H1 (cell line): ENCODE results near the gene APOBEC3F. TPM values are rescaled to one million over a fixed set of nuclear protein-coding genes. Genes with fewer than 3 reads are reported as not detected.
"Not testable (repeated sequence)": the region's sequence is repeated elsewhere in the genome, so short reads cannot be mapped to it uniquely, and the experiment has no call there.

Experiments
- CTCF ChIA-PET: fragments of 300-600 bp; sonication (Branson Sonifier 250); formaldehyde crosslinking; loops from one replicate; lab custom pipeline; 2021; ENCODE audit not compliant: partially characterized antibody; lab: Charles Lee
- POLR2A ChIA-PET: fragments of 300-600 bp; sonication (Branson Sonifier 250); formaldehyde crosslinking; loops from one replicate; lab custom pipeline; 2021; ENCODE audit warnings: inconsistent platforms; ENCODE audit not compliant: partially characterized antibody; lab: Charles Lee
- DNase-seq, 2 experiments: peaks; one replicate each; pipeline versions ENCODE4 v3.0.0 to v3.0.0-alpha.2; 2010 to 2022; ENCODE audit warnings: low spot score in 2 of 2, low read depth in 1 of 2, mixed read lengths in 1 of 2
- FAIRE-seq: peaks from 2 replicates; lab custom pipeline; 2011; peaks lifted over from hg19 to GRCh38; lab: Jason Lieb, UNC
- H2AFZ ChIP-seq: 2 replicates; pipeline ENCODE4 v1.8.1; 2012; ENCODE audit warnings: low read length, inconsistent platforms
- H2AK5ac ChIP-seq: 2 replicates; pipeline ENCODE4 v1.6.1; 2013; ENCODE audit warnings: low read depth, low read length
- H2BK120ac ChIP-seq: replicated peaks from 2 replicates; pipeline ENCODE3; 2013; ENCODE audit warnings: low read depth, low read length, inconsistent platforms
- H2BK12ac ChIP-seq: 2 replicates; pipeline ENCODE4 v1.6.1; 2013; ENCODE audit warnings: low read depth, low read length
- H2BK15ac ChIP-seq: 2 replicates; pipeline ENCODE4 v1.6.1; 2013; ENCODE audit warnings: low read length
- H2BK20ac ChIP-seq: 2 replicates; pipeline ENCODE4 v1.6.1; 2013; ENCODE audit warnings: low read length
- H2BK5ac ChIP-seq: 2 replicates; pipeline ENCODE4 v1.6.1; 2013; ENCODE audit warnings: low read depth, low read length
- H3K14ac ChIP-seq: 2 replicates; pipeline ENCODE4 v1.6.1; 2013; ENCODE audit warnings: inconsistent platforms; ENCODE audit not compliant: insufficient read length
- H3K18ac ChIP-seq: 2 replicates; pipeline ENCODE4 v1.6.1; 2013; ENCODE audit warnings: low read length; ENCODE audit errors: extremely low read depth
- H3K23ac ChIP-seq: 2 replicates; pipeline ENCODE4 v1.6.1; 2013; ENCODE audit warnings: inconsistent platforms; ENCODE audit not compliant: insufficient read length
- H3K23me2 ChIP-seq: 2 replicates; pipeline ENCODE4 v1.6.1; 2013; ENCODE audit warnings: low read depth, low read length
- H3K27ac ChIP-seq: 2 replicates; pipeline ENCODE4 v1.6.1; 2011; ENCODE audit warnings: low read depth, low read length, inconsistent platforms
- H3K27me3 ChIP-seq, 4 experiments: replicated peaks in 1 of 4; 1 replicate in 1 of 4; 2 replicates in 3 of 4; pipeline versions ENCODE4 v1.6.1 to v1.8.1; 2011 to 2013; ENCODE audit warnings: low read length in 3 of 4, mild to moderate bottlenecking in 3 of 4, inconsistent platforms in 2 of 4, mixed read lengths in 2 of 4, moderate library complexity in 1 of 4; ENCODE audit not compliant: control insufficient read depth in 3 of 4, insufficient read depth in 3 of 4; ENCODE audit errors: extremely low read depth in 1 of 4
- H3K36me3 ChIP-seq, 4 experiments: 2 replicates each; pipeline versions ENCODE4 v1.6.1 to v1.8.1; 2011 to 2013; ENCODE audit warnings: mild to moderate bottlenecking in 4 of 4, low read length in 3 of 4, moderate library complexity in 2 of 4, control low read depth in 1 of 4, inconsistent platforms in 1 of 4; ENCODE audit not compliant: insufficient read depth in 4 of 4, control insufficient read depth in 2 of 4
- H3K4ac ChIP-seq: replicated peaks from 2 replicates; pipeline ENCODE3; 2013; ENCODE audit warnings: low read length, low read depth, mixed read lengths, inconsistent platforms; ENCODE audit not compliant: insufficient read length
- H3K4me1 ChIP-seq, 4 experiments: replicated peaks in 1 of 4; 1 replicate in 1 of 4; 2 replicates in 3 of 4; pipeline versions ENCODE4 v1.6.1 to v1.8.1; 2011 to 2013; ENCODE audit warnings: low read length in 3 of 4, inconsistent platforms in 2 of 4, mixed read lengths in 1 of 4; ENCODE audit not compliant: insufficient read depth in 4 of 4, control insufficient read depth in 3 of 4
- H3K4me2 ChIP-seq, 2 experiments: 2 replicates each; pipeline versions ENCODE4 v1.6.1 to v1.8.1; 2011 to 2013; ENCODE audit warnings: low read depth in 2 of 2, low read length in 2 of 2, control low read depth in 1 of 2, inconsistent platforms in 1 of 2, mild to moderate bottlenecking in 1 of 2; ENCODE audit not compliant: insufficient read depth in 1 of 2
- H3K4me3 ChIP-seq, 4 experiments: fragments of 200-600, 300-600 bp in 1 of 4; sonication (generic), shearing (Covaris generic), sonication (Bioruptor Twin) in 1 of 4; 2 replicates each; pipeline versions ENCODE4 v1.5.1 to v1.8.1; 2011 to 2016; ENCODE audit warnings: low read length in 4 of 4, low read depth in 3 of 4, control low read depth in 2 of 4, inconsistent platforms in 2 of 4, mild to moderate bottlenecking in 2 of 4, mixed read lengths in 1 of 4, moderate library complexity in 1 of 4; ENCODE audit not compliant: insufficient read depth in 2 of 4; ENCODE audit errors: extremely low read depth in 1 of 4
- H3K56ac ChIP-seq: replicated peaks from 2 replicates; pipeline ENCODE3; 2013; ENCODE audit warnings: low read depth, mild to moderate bottlenecking, mixed read lengths, low read length, inconsistent platforms; ENCODE audit not compliant: insufficient read length
- H3K79me1 ChIP-seq: 2 replicates; pipeline ENCODE4 v1.6.1; 2013; ENCODE audit warnings: low read depth, low read length, control low read depth
- H3K79me2 ChIP-seq, 2 experiments: 2 replicates each; pipeline versions ENCODE4 v1.6.1 to v1.8.1; 2012 to 2013; ENCODE audit warnings: low read length in 2 of 2, mild to moderate bottlenecking in 2 of 2, inconsistent platforms in 1 of 2; ENCODE audit not compliant: insufficient read depth in 2 of 2, control insufficient read depth in 1 of 2
- H3K9ac ChIP-seq, 4 experiments: replicated peaks in 1 of 4; 1 replicate in 1 of 4; 2 replicates in 3 of 4; pipeline versions ENCODE4 v1.6.1 to v1.8.1; 2011 to 2013; ENCODE audit warnings: low read depth in 3 of 4, low read length in 3 of 4, control low read depth in 2 of 4, mild to moderate bottlenecking in 2 of 4, moderate library complexity in 2 of 4, inconsistent platforms in 1 of 4; ENCODE audit errors: extremely low read depth in 1 of 4
- H3K9me3 ChIP-seq, 2 experiments: 2 replicates each; pipeline versions ENCODE4 v1.6.1 to v1.8.1; 2012 to 2013; ENCODE audit warnings: mild to moderate bottlenecking in 2 of 2, moderate library complexity in 2 of 2, control low read depth in 1 of 2, inconsistent platforms in 1 of 2, low read depth in 1 of 2, low read length in 1 of 2, mixed read lengths in 1 of 2; ENCODE audit not compliant: insufficient read depth in 2 of 2
- H4K20me1 ChIP-seq, 2 experiments: replicated peaks in 1 of 2; 2 replicates each; pipeline versions ENCODE3 to v1.8.1; 2011 to 2013; ENCODE audit warnings: inconsistent platforms in 2 of 2, low read length in 2 of 2, mild to moderate bottlenecking in 1 of 2; ENCODE audit not compliant: insufficient read depth in 2 of 2, control insufficient read depth in 1 of 2
- H4K5ac ChIP-seq: 2 replicates; pipeline ENCODE4 v1.6.1; 2013; ENCODE audit warnings: low read length, low read depth, mixed read lengths, inconsistent platforms; ENCODE audit not compliant: insufficient read length
- H4K8ac ChIP-seq: 2 replicates; pipeline ENCODE4 v1.8.0; 2013; ENCODE audit warnings: mild to moderate bottlenecking, moderate library complexity, low read length, inconsistent platforms; ENCODE audit not compliant: insufficient read depth; ENCODE audit errors: extremely low read depth
- H4K91ac ChIP-seq: replicated peaks from 2 replicates; pipeline ENCODE3; 2013; ENCODE audit warnings: low read length, mixed read lengths, inconsistent platforms; ENCODE audit not compliant: insufficient read length
- POLR2A ChIP-seq, 2 experiments: IDR thresholded peaks; 1 replicate in 1 of 2; 2 replicates in 1 of 2; pipeline ENCODE4 v1.6.1; 2011; ENCODE audit warnings: low read depth in 2 of 2, low read length in 2 of 2, mild to moderate bottlenecking in 2 of 2; ENCODE audit errors: control extremely low read depth in 1 of 2
- WGBS, 2 experiments: shearing (Covaris generic) in 1 of 2; methylation state at CpG; one replicate each; pipeline versions ENCODE4 v1.1.6 to v1.1.7; 2013 to 2015; ENCODE audit warnings: low lambda C conversion rate in 2 of 2, mixed read lengths in 2 of 2, inconsistent platforms in 1 of 2, low coverage in 1 of 2, missing lambda C conversion rate in 1 of 2; ENCODE audit not compliant: insufficient replicate concordance in 2 of 2, insufficient coverage in 1 of 2, insufficient read length in 1 of 2; ENCODE audit errors: extremely low coverage in 1 of 2, missing lambda C conversion rate in 1 of 2; 5-methylcytosine and 5-hydroxymethylcytosine counted together
- polyA plus RNA-seq, 7 experiments: library from polyadenylated mRNA; depleted of rRNA in 3 of 7; stranded (reverse) in 5 of 7; unstranded in 2 of 7; fragments of >200 nt in 5 of 7; fragments of 200-250 nt in 2 of 7; gene quantifications; 1 replicate in 5 of 7; 2 replicates in 1 of 7; 4 replicates in 1 of 7; pipeline versions ENCODE4 v1.2.1 to v1.2.3, GENCODE V29; 2011 to 2013; ENCODE audit warnings: missing spikeins in 2 of 7, mixed read lengths in 2 of 7
- total RNA-seq: library from RNA; stranded (reverse); fragmentation: NEBNext Ultra II Directional; extraction: Animal tissue kit (Norgen Biotek cat#: 25700); gene quantifications from 2 replicates; pipeline ENCODE4 v1.2.1, GENCODE V29; 2021

Gene APOBEC3F
- total and polyA plus RNA-seq, 2 of the 8 experiments (the other 6 are each of a cell fraction or from before 2014, with no cell fraction given): 4.0 to 7.3 TPM

GRCh38 chr22:38992871-38993371, 47.7 kb upstream of the APOBEC3F start:
- H4K5ac ChIP-seq: not testable (repeated sequence)

More at GRCh38 chr22:38992871-38993371, 47.7 kb upstream of the APOBEC3F start:
- H4K20me1 ChIP-seq, POLR2A ChIA-PET, H2AFZ ChIP-seq, H3K79me1 ChIP-seq, H3K23me2 ChIP-seq, H3K36me3 ChIP-seq, H2BK120ac ChIP-seq, H2BK12ac ChIP-seq, H3K18ac ChIP-seq, H2BK15ac ChIP-seq, H3K9ac ChIP-seq, H3K27ac ChIP-seq, H3K9me3 ChIP-seq, H2BK20ac ChIP-seq, H3K79me2 ChIP-seq, H4K91ac ChIP-seq, H3K27me3 ChIP-seq, H3K4me3 ChIP-seq, H3K23ac ChIP-seq, FAIRE-seq, H3K56ac ChIP-seq, H3K14ac ChIP-seq, H2BK5ac ChIP-seq, H3K4ac ChIP-seq: not testable (repeated sequence)
- H3K4me2 ChIP-seq: peak overlapping the region; percentile 3 to 38; a peak in 1 of 4 replicates
- DNase-seq: peak in 1 of 2 experiments; percentile 84
- H3K4me1 ChIP-seq: peaks cover 3 to 14% (median 4%) of the 10 kb centered on the region in 4 experiments; a peak in 6 of 7 replicates
- H2AK5ac ChIP-seq: peak overlapping the region; percentile 96; the same call in 1 of the 2 replicates
- CTCF ChIA-PET: interaction anchor here (1.2 to 3.0 kb wide), 3 partner anchors 10 to 19 kb away, joined by 4 to 14 read pairs (median 8); no protein-coding TSS in a partner anchor
- WGBS, 2 experiments: 46% methylated on average over 8 of the region's 12 CpGs; no CpG with 5 or more reads in 1 of the 2 experiments
- peak in 1 of 2 experiments; percentile 26; a peak in 1 of 3 replicates for TF ChIP-seq POLR2A (IDR thresholded peaks at IDR 0.05; ENCODE audit: control extremely low read depth in 1 of 2, low read depth in 2 of 2, low read length in 2 of 2)
- peak overlapping the region; percentile 73; the same call in 1 of the 2 replicates for H4K8ac ChIP-seq
